Fibroblast of skin of back (primary cell): ENCODE results near the gene ZNF557.

ENCODE experiments used
- DNase-seq: peaks from one replicate; pipeline ENCODE4 v3.0.0-alpha.2; 2013

ZNF557 gene

DNA sequence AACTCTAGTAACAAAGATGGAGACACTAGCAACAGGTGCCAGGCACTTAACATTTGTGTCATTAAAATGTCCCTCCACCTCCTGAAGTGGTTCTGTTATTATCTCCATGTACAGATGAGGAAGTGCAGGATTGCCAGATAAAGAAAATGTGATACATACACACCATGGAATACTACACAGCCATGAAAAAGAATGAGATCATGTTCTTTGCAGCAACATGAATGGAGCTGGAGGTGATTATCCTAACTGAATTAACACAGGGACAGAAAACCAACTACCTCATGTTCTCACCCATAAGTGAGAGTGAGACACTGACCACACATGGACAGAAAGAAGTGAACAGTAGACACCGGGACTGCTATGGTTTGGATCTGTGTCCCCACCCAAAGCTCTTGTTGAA, 60.5 kb downstream of the ZNF557 start:
- DNase-seq: no peak

DNA sequence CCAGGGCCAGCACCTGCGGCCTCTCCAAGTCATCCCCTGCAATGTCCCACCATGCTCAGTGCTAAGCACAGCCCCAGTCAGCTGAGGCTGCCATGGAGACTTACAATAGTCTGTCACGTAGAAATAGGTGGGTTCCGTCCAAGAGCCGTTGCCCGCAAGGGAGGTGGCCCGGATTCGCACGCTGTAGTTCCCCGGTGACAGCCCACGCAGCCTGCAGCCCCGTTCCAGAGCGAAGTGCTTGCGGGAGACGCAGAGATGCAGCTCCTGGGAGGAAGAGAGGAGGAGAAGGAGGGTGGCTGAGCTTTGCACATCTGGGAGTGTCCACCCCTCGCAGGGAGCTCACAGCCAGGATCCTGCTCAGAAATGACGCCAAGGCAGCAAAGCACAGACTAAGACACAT, 62.6 kb downstream of the ZNF557 start:
- no peak for DNase-seq

DNA sequence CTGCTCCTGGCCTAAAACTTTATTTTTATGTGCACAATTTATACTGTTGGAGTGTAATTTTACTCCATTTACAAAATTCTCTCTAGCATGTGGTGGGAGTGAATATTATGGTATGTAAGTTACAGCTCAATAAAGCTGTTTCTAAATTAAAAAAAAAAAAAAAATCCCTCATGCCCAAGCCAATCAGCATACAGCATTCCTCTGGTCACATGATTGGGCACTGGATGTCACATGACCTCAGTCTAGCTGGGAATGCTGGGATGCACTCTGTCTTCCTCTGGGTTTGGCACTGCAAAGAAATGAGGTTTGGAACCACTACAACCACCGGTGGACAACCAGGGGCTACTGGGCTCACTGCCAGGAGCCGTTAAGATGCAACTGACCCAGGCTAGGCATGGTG, 67.6 kb downstream of the ZNF557 start:
- DNase-seq: no peak
